HG03442 (cell line): ENCODE results near the gene AP2A1.

Source experiments
- ATAC-seq: cut with Tn5 transposase; IDR thresholded peaks from one replicate; pipeline ENCODE4 v1.9.1; 2021; ENCODE audit warnings: mild to moderate bottlenecking, moderate library complexity; ENCODE audit not compliant: unreplicated experiment

The AP2A1 gene

DNA sequence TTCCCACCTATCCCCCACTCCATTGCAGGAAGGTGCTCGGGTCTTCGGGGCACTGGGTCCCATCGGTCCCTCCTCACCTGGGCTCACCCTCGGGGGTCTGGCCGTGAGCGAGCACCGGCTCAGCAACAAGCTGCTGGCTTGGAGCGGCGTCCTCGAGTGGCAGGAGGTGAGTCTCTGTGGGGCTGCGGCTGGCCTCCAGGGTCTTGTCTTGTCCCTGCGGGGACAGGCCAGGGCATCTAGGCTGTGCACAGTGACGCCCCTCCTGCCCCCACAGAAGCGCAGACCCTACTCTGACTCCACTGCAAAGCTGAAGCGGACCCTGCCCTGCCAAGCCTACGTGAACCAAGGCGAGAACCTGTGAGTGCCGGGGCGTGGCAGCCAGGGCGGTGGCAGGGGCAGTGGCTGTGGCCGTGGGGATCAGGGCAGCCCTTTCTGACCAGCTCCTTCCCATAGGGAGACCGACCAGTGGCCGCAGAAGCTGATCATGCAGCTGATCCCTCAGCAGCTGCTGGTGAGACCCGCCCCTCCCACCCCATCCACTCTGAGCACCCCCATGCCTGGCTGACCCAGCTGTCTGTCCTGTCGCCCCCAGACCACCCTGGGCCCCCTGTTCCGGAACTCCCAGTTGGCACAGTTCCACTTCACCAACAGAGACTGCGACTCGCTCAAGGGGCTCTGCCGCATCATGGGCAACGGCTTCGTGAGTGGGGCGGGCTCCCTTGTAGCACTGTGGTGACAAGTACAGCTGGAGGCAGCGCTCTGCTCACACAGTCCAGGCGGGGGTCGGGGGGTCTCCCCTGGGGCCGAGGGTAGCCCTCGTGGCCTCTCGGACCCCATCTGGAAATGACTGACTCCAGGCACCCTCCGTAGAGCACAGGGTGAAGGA lies 87.8 kb downstream of the AP2A1 start:
- ATAC-seq: no peak

- no peak for ATAC-seq
These were observed 88.5 kb downstream of the AP2A1 start for GRCh38 chr19:49855277-49855675.

GRCh38 chr19:49855676-49856573 lies 89.1 kb downstream of the AP2A1 start:
- no peak for ATAC-seq

DNA sequence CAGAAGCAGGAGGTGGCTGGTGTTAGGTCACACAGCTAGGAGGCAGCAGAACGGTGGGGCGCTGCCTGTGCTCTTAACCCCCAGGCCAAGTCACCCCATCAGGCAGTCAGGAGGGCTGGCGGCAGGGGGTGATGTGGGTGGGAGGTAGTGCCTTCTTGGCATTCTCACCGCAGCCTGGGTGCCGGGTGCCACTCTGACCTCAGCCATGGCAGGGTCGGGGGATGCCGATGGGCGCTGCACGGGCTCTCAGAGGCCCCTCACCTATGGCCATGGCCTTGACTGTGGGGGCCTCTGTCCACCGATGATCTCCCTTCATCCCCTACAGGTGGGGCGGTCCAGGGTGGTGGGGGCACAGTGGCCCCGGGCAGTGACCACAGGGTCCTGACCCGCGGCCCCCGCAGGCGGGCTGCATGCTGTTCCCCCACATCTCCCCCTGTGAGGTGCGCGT lies 89.8 kb downstream of the AP2A1 start:
- ATAC-seq: no peak
